K562 (cell line): ENCODE data around the gene RPS2. TPM values are rescaled to one million over a fixed set of nuclear protein-coding genes. Genes with fewer than 3 reads are reported as not detected.
A peak's percentile ranks its signal among the peaks of the same experiment; 100 is the strongest.

Experiments used
- ADNP ChIP-seq: fragments of 200-800 bp; sonication (Bioruptor generic); IDR thresholded peaks from 2 replicates; pipeline ENCODE4 v1.6.1; 2016; ENCODE audit warnings: missing genetic modification characterization, missing compliant biosample characterization
- BRD9 ChIP-seq: fragments of 450-650 bp; IDR thresholded peaks from 2 replicates; pipeline ENCODE4 v1.6.1; 2018; ENCODE audit warnings: low read depth; ENCODE audit not compliant: partially characterized antibody
- CHD2 ChIP-seq: IDR thresholded peaks from 2 replicates; pipeline ENCODE4 v1.6.1; 2011; ENCODE audit warnings: low read depth, low read length
- HDAC1 ChIP-seq, 2 experiments: fragments of 450-650 bp; IDR thresholded peaks; 2 replicates each; pipeline ENCODE4 v1.6.1; 2016 to 2017; ENCODE audit warnings: inconsistent platforms in 1 of 2, mild to moderate bottlenecking in 1 of 2, moderate library complexity in 1 of 2
- ILK ChIP-seq: fragments of 450-650 bp; IDR thresholded peaks from 2 replicates; pipeline ENCODE4 v1.6.1; 2016; ENCODE audit warnings: missing genetic modification characterization, low read depth, mild to moderate bottlenecking, missing compliant biosample characterization, moderate library complexity, borderline replicate concordance
- LEF1 ChIP-seq: fragments of 450-650 bp; IDR thresholded peaks from 2 replicates; pipeline ENCODE4 v1.6.1; 2016; ENCODE audit warnings: mild to moderate bottlenecking
- SAFB2 ChIP-seq: fragments of 200-400 bp; formaldehyde crosslinking; IDR thresholded peaks from 2 replicates; pipeline ENCODE4 v1.6.1; 2018; ENCODE audit warnings: borderline replicate concordance, low read length, low read depth, moderate library complexity; ENCODE audit not compliant: severe bottlenecking
- ZNF124 ChIP-seq: sonication (generic); formaldehyde crosslinking; IDR thresholded peaks from 2 replicates; pipeline ENCODE4 v1.8.1; 2022; ENCODE audit warnings: missing genetic modification reagents
- ZNF324 ChIP-seq: fragments of 250-450 bp; sonication (Bioruptor Pico); IDR thresholded peaks from 2 replicates; pipeline ENCODE4 v1.4.0; 2020; ENCODE audit warnings: mild to moderate bottlenecking
- ZNF766 ChIP-seq: fragments of 200-800 bp; sonication (Bioruptor generic); conservative IDR thresholded peaks from 2 replicates; pipeline ENCODE4 v1.6.1; 2016; ENCODE audit warnings: missing genetic modification characterization, missing compliant biosample characterization
- ZNF780A ChIP-seq: fragments of 250-450 bp; sonication (Bioruptor Pico); IDR thresholded peaks from 2 replicates; pipeline ENCODE4 v1.5.0; 2021; ENCODE audit warnings: mild to moderate bottlenecking
- ZNF785 ChIP-seq: fragments of 250-450 bp; sonication (Bioruptor Pico); IDR thresholded peaks from 2 replicates; pipeline ENCODE4 v1.4.0; 2020; ENCODE audit warnings: mild to moderate bottlenecking
- polyA plus RNA-seq, 8 experiments: library from polyadenylated mRNA; depleted of rRNA in 4 of 8; stranded (reverse) in 5 of 8; unstranded in 3 of 8; fragments of >200 nt; fragmentation: Nextera tagmentation in 2 of 8; fragmentation: Illumina TruSeq in 1 of 8; extraction: Ambion mirVana in 2 of 8; extraction: Trizol in 1 of 8; gene quantifications; 2 replicates each; pipeline versions ENCODE4 v1.2.1 to v1.2.3, GENCODE V29; 2011 to 2014; ENCODE audit warnings: inconsistent platforms in 1 of 8, missing spikeins in 1 of 8
- total RNA-seq, 7 experiments: library from RNA; depleted of rRNA in 6 of 7; stranded (reverse); fragments of >200 nt in 6 of 7; fragmentation: Illumina TruSeq in 2 of 7; extraction: Trizol in 2 of 7; gene quantifications; 2 replicates each; pipeline versions ENCODE4 v1.2.1 to v1.2.3, GENCODE V29; 2011 to 2021; ENCODE audit warnings: low replicate concordance in 1 of 7
- TF ChIP-seq, protein P1 (sequence below): sonication (generic); formaldehyde crosslinking; IDR thresholded peaks from 2 replicates; pipeline ENCODE4 v1.8.0; 2022; ENCODE audit warnings: missing genetic modification reagents, mild to moderate bottlenecking, borderline replicate concordance
- TF ChIP-seq, protein P2 (sequence below): sonication (generic); formaldehyde crosslinking; IDR thresholded peaks from 2 replicates; pipeline ENCODE4 v1.8.0; 2022; ENCODE audit warnings: mild to moderate bottlenecking, low read depth, missing genetic modification reagents
- TF ChIP-seq, protein P3 (sequence below): fragments of 450-650 bp; formaldehyde crosslinking; IDR thresholded peaks from 2 replicates; pipeline ENCODE4 v1.4.0; 2020; ENCODE audit warnings: mild to moderate bottlenecking
- TF ChIP-seq, protein P4 (sequence below), 2 experiments: fragments of 150-350 bp in 1 of 2; IDR thresholded peaks; 2 replicates each; pipeline ENCODE4 v1.6.1; 2012 to 2016; ENCODE audit warnings: low read depth in 2 of 2, low read length in 2 of 2, mild to moderate bottlenecking in 1 of 2, moderate library complexity in 1 of 2
- TF ChIP-seq, protein P5 (sequence below): conservative IDR thresholded peaks from 2 replicates; pipeline ENCODE4 v1.6.1; 2011; ENCODE audit warnings: low read depth, mild to moderate bottlenecking, low read length; ENCODE audit not compliant: control insufficient read depth

RPS2 gene
- total and polyA plus RNA-seq, 9 of the 15 experiments (the other 6 are each of a cell fraction or from before 2014, with no cell fraction given) = 834 to 4,794 (median 3,793) TPM

DNA sequence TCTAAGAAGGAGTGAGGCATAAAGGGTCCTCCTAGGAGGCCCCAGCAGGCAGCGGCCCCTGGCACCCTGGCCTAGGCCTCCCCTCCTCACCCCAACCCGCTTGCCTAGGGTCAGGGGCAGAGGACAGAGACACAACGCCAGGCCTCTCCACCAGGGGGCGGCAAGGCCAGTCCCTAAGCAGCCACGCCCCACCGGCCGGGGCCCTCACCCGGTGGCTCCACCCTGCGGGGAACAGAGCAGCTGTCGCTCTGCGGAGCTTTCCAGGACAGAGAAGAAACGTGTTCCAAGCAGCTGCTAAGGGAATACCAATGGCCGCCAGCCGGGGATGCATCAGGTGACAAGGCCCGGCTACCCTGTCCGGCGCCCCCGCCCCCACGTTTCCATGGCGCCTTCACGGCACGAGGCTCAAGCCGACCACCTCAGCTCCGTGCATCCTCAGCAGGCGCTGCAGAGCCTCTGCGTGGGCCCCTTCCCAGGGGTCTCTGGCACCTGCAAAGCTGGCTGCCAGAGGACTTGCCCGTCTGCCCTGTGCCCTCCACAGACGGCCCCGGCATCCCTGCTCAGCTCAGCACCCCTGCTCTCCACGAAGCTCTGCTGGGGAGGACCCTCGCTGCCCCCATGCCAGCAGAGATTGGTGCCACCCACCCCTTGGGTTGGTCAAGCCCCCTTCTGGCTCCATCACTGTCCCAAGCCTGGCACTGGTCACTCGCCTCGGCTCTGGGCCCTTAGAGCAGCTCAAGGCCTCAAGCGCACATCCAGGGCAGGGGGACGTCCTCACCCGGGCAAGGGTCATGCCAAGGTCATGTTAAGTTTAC is 39.4 kb upstream of the RPS2 start (continued):
- TF ChIP-seq, protein P1, sequence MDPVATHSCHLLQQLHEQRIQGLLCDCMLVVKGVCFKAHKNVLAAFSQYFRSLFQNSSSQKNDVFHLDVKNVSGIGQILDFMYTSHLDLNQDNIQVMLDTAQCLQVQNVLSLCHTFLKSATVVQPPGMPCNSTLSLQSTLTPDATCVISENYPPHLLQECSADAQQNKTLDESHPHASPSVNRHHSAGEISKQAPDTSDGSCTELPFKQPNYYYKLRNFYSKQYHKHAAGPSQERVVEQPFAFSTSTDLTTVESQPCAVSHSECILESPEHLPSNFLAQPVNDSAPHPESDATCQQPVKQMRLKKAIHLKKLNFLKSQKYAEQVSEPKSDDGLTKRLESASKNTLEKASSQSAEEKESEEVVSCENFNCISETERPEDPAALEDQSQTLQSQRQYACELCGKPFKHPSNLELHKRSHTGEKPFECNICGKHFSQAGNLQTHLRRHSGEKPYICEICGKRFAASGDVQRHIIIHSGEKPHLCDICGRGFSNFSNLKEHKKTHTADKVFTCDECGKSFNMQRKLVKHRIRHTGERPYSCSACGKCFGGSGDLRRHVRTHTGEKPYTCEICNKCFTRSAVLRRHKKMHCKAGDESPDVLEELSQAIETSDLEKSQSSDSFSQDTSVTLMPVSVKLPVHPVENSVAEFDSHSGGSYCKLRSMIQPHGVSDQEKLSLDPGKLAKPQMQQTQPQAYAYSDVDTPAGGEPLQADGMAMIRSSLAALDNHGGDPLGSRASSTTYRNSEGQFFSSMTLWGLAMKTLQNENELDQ (CRISPR knock-in tag) = no peak
- TF ChIP-seq ZNF124 (CRISPR knock-in tag) (no peak), CHD2 (no peak), SAFB2 (no peak), LEF1 (no peak), BRD9 (no peak), ZNF324 (CRISPR knock-in tag) (no peak), HDAC1 (IDR thresholded peaks at IDR 0.05) (peak in 1 of 2 experiments; percentile 82; a peak in 2 of 4 replicates), ILK (tag) (no peak), ZNF766 (no peak), ZNF785 (no peak), ZNF780A (CRISPR knock-in tag) (no peak), ADNP (tag) (no peak)
- TF ChIP-seq, protein P2, sequence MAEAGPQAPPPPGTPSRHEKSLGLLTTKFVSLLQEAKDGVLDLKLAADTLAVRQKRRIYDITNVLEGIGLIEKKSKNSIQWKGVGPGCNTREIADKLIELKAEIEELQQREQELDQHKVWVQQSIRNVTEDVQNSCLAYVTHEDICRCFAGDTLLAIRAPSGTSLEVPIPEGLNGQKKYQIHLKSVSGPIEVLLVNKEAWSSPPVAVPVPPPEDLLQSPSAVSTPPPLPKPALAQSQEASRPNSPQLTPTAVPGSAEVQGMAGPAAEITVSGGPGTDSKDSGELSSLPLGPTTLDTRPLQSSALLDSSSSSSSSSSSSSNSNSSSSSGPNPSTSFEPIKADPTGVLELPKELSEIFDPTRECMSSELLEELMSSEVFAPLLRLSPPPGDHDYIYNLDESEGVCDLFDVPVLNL = 0 out of 2 replicates have a peak, but pooled peaks have one; percentile 8
- TF ChIP-seq, protein P3, sequence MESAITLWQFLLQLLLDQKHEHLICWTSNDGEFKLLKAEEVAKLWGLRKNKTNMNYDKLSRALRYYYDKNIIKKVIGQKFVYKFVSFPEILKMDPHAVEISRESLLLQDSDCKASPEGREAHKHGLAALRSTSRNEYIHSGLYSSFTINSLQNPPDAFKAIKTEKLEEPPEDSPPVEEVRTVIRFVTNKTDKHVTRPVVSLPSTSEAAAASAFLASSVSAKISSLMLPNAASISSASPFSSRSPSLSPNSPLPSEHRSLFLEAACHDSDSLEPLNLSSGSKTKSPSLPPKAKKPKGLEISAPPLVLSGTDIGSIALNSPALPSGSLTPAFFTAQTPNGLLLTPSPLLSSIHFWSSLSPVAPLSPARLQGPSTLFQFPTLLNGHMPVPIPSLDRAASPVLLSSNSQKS (CRISPR knock-in tag) = no peak
- TF ChIP-seq, protein P4, sequence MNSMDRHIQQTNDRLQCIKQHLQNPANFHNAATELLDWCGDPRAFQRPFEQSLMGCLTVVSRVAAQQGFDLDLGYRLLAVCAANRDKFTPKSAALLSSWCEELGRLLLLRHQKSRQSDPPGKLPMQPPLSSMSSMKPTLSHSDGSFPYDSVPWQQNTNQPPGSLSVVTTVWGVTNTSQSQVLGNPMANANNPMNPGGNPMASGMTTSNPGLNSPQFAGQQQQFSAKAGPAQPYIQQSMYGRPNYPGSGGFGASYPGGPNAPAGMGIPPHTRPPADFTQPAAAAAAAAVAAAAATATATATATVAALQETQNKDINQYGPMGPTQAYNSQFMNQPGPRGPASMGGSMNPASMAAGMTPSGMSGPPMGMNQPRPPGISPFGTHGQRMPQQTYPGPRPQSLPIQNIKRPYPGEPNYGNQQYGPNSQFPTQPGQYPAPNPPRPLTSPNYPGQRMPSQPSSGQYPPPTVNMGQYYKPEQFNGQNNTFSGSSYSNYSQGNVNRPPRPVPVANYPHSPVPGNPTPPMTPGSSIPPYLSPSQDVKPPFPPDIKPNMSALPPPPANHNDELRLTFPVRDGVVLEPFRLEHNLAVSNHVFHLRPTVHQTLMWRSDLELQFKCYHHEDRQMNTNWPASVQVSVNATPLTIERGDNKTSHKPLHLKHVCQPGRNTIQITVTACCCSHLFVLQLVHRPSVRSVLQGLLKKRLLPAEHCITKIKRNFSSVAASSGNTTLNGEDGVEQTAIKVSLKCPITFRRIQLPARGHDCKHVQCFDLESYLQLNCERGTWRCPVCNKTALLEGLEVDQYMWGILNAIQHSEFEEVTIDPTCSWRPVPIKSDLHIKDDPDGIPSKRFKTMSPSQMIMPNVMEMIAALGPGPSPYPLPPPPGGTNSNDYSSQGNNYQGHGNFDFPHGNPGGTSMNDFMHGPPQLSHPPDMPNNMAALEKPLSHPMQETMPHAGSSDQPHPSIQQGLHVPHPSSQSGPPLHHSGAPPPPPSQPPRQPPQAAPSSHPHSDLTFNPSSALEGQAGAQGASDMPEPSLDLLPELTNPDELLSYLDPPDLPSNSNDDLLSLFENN (IDR thresholded peaks at IDR 0.05; ENCODE audit: low read depth in 2 of 2, low read length in 2 of 2) = no peak
- TF ChIP-seq, protein P5, sequence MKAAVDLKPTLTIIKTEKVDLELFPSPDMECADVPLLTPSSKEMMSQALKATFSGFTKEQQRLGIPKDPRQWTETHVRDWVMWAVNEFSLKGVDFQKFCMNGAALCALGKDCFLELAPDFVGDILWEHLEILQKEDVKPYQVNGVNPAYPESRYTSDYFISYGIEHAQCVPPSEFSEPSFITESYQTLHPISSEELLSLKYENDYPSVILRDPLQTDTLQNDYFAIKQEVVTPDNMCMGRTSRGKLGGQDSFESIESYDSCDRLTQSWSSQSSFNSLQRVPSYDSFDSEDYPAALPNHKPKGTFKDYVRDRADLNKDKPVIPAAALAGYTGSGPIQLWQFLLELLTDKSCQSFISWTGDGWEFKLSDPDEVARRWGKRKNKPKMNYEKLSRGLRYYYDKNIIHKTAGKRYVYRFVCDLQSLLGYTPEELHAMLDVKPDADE = peak; percentile 87
